Naive thymus-derived CD8-positive, alpha-beta T cell (primary cell): Measurements from ENCODE around the gene SLC9C1. TPM values are rescaled to one million over a fixed set of nuclear protein-coding genes. Genes with fewer than 3 reads are reported as not detected.
A peak's percentile ranks its signal among the peaks of the same experiment; 100 is the strongest.

Source experiments
- ATAC-seq, 2 donors: fragments of 150-1000 bp; cut with Tn5 transposase in 1 of 2; sonication (Bioruptor Pico), chemical (Tn5 transposase) in 1 of 2; 1 replicate in 1 of 2; 2 replicates in 1 of 2; pipeline ENCODE4 v1.10.0; 2021; ENCODE audit warnings: mild to moderate bottlenecking in 2 of 2, moderate library complexity in 2 of 2
- POLR2A ChIA-PET: fragments of 350-600 bp; sonication (Branson Sonifier 250); formaldehyde crosslinking; loops from one replicate; lab custom pipeline; 2021; ENCODE audit warnings: antibody characterized with exemption; lab: Charles Lee
- DNase-seq, 10 donors: peaks; one replicate each; pipeline versions ENCODE4 v3.0.0 to v3.0.0-alpha.2; 2020 to 2022
- H3K27ac Mint-ChIP-seq, 10 donors: one replicate each; pipeline ENCODE4 v1.8.0; 2020 to 2022; ENCODE audit warnings: mild to moderate bottlenecking in 10 of 10, mixed read lengths in 10 of 10, moderate library complexity in 4 of 10, inconsistent platforms in 1 of 10
- H3K27me3 Mint-ChIP-seq, 5 donors: one replicate each; pipeline ENCODE4 v1.8.0; 2021 to 2022; ENCODE audit warnings: mixed read lengths in 5 of 5
- H3K36me3 Mint-ChIP-seq, 3 donors: one replicate each; pipeline ENCODE4 v1.8.0; 2020 to 2022; ENCODE audit warnings: mixed read lengths in 3 of 3, mild to moderate bottlenecking in 2 of 3, inconsistent platforms in 1 of 3
- H3K4me1 Mint-ChIP-seq, 4 donors: one replicate each; pipeline ENCODE4 v1.8.0; 2021 to 2022; ENCODE audit warnings: mixed read lengths in 4 of 4
- H3K4me3 Mint-ChIP-seq, 10 donors: one replicate each; pipeline ENCODE4 v1.8.0; 2020 to 2022; ENCODE audit warnings: mild to moderate bottlenecking in 10 of 10, mixed read lengths in 10 of 10, moderate library complexity in 6 of 10, inconsistent platforms in 1 of 10
- H3K9me3 Mint-ChIP-seq, 9 donors: one replicate each; pipeline ENCODE4 v1.8.0; 2020 to 2022; ENCODE audit warnings: mixed read lengths in 9 of 9, mild to moderate bottlenecking in 3 of 9, inconsistent platforms in 1 of 9, moderate library complexity in 1 of 9
- polyA plus RNA-seq, 3 donors: library from polyadenylated mRNA; unstranded; fragments of 300-500 nt; fragmentation: Illumina TruSeq; gene quantifications; one replicate each; pipeline ENCODE4 v1.2.3, GENCODE V29; 2021
- total RNA-seq, 8 experiments: library from RNA in 2 of 8; stranded (reverse) in 2 of 8; gene quantifications; one replicate each; pipeline ENCODE4 v1.2.3 and lab custom pipeline; 2021 to 2026

Gene SLC9C1
- total and polyA plus RNA-seq, 5 experiments from 2014 or later = not detected

DNA sequence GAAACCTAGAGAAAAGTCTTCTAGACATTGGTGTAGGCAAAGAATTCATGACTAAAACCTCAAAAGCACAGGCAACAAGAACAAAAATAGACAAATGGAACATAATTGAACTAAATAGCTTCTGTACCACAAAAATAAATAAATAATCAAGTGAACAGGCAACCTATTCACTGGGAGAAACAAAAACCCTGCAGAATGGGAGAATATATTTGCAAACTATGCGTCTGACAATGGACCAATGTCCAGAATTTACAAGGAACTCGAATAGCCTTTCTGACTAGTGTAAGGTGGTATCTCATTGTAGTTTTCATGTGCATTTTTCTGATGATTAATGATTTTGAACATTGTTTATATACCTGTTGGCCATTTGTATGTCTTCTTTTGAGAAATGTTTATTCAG, 124.0 kb downstream of the SLC9C1 start:
- H3K36me3 Mint-ChIP-seq = peaks cover 0 to 5% (median 0%) of the 10 kb centered on the region in 3 donors
- ATAC-seq (no peak), DNase-seq (no peak)
- H3K4me1 Mint-ChIP-seq = peaks cover 0 to 4% (median 0%) of the 10 kb centered on the region in 4 donors
- POLR2A ChIA-PET = no interaction called here
- H3K27me3 Mint-ChIP-seq = peaks cover 0 to 2% (median 0%) of the 10 kb centered on the region in 5 donors
- no peak overlapping the region for H3K4me3 Mint-ChIP-seq
- peaks cover 0 to 12% (median 5%) of the 10 kb centered on the region in 9 donors for H3K9me3 Mint-ChIP-seq
- H3K27ac Mint-ChIP-seq = no peak overlapping the region

DNA sequence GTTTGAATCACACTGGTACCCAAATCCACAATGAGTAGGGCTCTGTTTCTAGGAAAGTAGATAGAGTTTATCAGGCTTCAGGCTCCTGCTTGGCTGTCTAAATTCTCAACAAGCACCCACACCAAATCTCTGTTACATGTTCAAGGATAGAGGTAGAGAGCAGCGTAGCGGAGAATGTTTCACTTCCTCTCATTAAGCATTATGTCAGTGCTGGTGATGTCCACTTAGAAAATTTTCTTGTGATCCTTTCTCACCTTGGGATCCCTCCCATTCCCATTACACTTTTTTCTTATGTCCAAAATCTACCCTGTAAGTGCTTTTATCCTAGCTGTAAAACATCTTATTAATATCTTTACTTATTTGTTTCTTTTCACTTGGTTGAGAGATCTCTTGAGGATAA, 126.3 kb downstream of the SLC9C1 start:
- H3K4me1 Mint-ChIP-seq = peaks cover 0 to 4% (median 0%) of the 10 kb centered on the region in 4 donors
- peaks cover 0 to 18% (median 9%) of the 10 kb centered on the region in 9 donors for H3K9me3 Mint-ChIP-seq
- H3K27me3 Mint-ChIP-seq = no peaks in the 10 kb centered on the region
- peak overlapping the region in 1 of 10 donors; percentile 39 for H3K27ac Mint-ChIP-seq
- no peak for DNase-seq
- H3K36me3 Mint-ChIP-seq = peaks cover 0 to 10% (median 0%) of the 10 kb centered on the region in 3 donors
- ATAC-seq = no peak
- POLR2A ChIA-PET = no interaction called here
- no peak overlapping the region for H3K4me3 Mint-ChIP-seq

- DNase-seq (no peak), ATAC-seq (no peak)
- Mint-ChIP-seq H3K4me1 (no peaks in the 10 kb centered on the region), H3K36me3 (peaks cover 0 to 33% (median 21%) of the 10 kb centered on the region in 3 donors), H3K9me3 (peaks cover 0 to 49% (median 23%) of the 10 kb centered on the region in 9 donors), H3K27me3 (peaks cover 0 to 2% (median 0%) of the 10 kb centered on the region in 5 donors), H3K27ac (peak overlapping the region in 1 of 10 donors; percentile 36), H3K4me3 (no peak overlapping the region)
- POLR2A ChIA-PET = no interaction called here
Observed at GRCh38 chr3:112149136-112149535, 144.9 kb downstream of the SLC9C1 start.

DNA sequence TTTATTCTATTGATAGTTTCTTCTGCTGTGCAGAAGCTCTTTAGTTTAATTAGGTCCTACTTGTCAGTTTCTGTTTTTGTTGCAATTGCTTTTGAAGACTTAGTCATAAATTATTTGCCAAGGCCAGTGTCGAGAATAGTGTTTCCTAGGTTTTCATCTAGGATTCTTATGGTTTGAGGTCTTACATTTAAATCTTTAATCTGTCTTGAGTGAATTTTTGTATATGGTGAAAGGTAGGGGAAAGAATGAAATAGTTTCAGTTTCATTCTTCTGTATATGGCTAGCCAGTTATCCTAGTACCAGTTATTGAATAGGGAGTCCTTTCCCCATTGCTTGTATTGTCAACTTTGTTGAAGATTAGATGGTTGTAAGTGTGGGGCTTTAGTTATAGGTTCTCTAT, 150.3 kb downstream of the SLC9C1 start:
- H3K27me3 Mint-ChIP-seq = no peaks in the 10 kb centered on the region
- ATAC-seq (no peak), DNase-seq (no peak)
- H3K36me3 Mint-ChIP-seq = peaks cover 0 to 33% (median 21%) of the 10 kb centered on the region in 3 donors
- peak overlapping the region in 7 of 10 donors; percentile 5 to 82 (median 52) for H3K27ac Mint-ChIP-seq
- H3K4me3 Mint-ChIP-seq = peak overlapping the region; percentile 15 to 77 (median 57)
- POLR2A ChIA-PET = no interaction called here
- peaks cover 0 to 46% (median 23%) of the 10 kb centered on the region in 9 donors for H3K9me3 Mint-ChIP-seq
- peaks cover 5 to 11% (median 7%) of the 10 kb centered on the region in 4 donors for H3K4me1 Mint-ChIP-seq

- POLR2A ChIA-PET = no interaction called here
- peak overlapping the region in 9 of 10 donors; percentile 15 to 77 (median 60) for H3K4me3 Mint-ChIP-seq
Observed at GRCh38 chr3:112143251-112143650, 150.8 kb downstream of the SLC9C1 start.

DNA sequence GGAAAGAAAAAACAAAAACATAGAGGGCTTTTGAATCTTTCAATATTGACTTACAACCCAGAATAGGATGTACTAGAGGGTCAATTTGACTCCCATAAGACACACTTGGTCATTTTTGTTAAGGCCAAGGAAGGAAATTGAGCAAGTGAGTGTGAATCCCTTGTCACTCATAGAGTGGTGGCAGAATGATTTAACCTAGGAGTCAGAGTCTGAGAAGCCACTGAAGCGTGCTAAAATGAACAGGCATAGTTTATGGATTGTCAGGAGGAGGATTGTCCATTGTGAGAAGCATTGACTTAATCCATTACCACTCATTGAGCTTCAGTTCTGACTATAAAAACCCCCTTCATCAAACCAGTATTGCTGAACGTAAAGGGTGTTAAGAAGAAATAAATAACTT, 152.7 kb downstream of the SLC9C1 start:
- no peak for ATAC-seq
- H3K27ac Mint-ChIP-seq = no peak overlapping the region
- POLR2A ChIA-PET = no interaction called here
- H3K4me3 Mint-ChIP-seq = no peak overlapping the region
- peaks cover 0 to 25% (median 8%) of the 10 kb centered on the region in 9 donors for H3K9me3 Mint-ChIP-seq
- DNase-seq = no peak
- no peaks in the 10 kb centered on the region for H3K27me3 Mint-ChIP-seq
- H3K4me1 Mint-ChIP-seq = peaks cover 9 to 29% (median 26%) of the 10 kb centered on the region in 4 donors
- peaks cover 0 to 13% (median 8%) of the 10 kb centered on the region in 3 donors for H3K36me3 Mint-ChIP-seq

More at GRCh38 chr3:112143251-112143650, 150.8 kb downstream of the SLC9C1 start:
- DNase-seq (no peak), ATAC-seq (no peak)
- Mint-ChIP-seq H3K9me3 (peaks cover 0 to 44% (median 23%) of the 10 kb centered on the region in 9 donors), H3K27me3 (no peaks in the 10 kb centered on the region), H3K4me1 (peaks cover 5 to 11% (median 8%) of the 10 kb centered on the region in 4 donors), H3K27ac (peak overlapping the region in 4 of 10 donors; percentile 5 to 82 (median 46)), H3K36me3 (peaks cover 0 to 33% (median 21%) of the 10 kb centered on the region in 3 donors)

DNA sequence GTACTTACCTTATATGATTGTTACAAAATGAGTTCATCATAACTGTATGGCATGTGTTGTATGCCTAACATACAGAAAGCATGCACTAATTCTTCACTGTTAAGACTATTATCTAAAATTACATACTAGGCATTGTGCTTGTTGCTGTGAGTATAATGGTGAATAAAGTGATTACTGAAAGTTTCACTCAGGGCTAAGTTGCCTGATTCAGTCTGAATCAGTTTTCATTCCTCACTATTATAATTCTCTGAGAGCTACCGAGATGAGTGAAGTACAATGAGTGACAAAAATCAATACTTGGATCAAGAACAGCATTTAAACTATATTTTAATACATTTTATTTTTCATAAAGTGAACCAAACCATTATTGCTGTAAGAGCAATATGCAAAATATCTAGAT, 153.4 kb downstream of the SLC9C1 start:
- POLR2A ChIA-PET = no interaction called here
- no peak for DNase-seq
- Mint-ChIP-seq H3K27ac (no peak overlapping the region), H3K36me3 (peaks cover 0 to 8% (median 7%) of the 10 kb centered on the region in 3 donors), H3K9me3 (peaks cover 0 to 18% (median 5%) of the 10 kb centered on the region in 9 donors), H3K27me3 (no peaks in the 10 kb centered on the region), H3K4me3 (no peak overlapping the region), H3K4me1 (peaks cover 9 to 36% (median 32%) of the 10 kb centered on the region in 4 donors)
- no peak for ATAC-seq

DNA sequence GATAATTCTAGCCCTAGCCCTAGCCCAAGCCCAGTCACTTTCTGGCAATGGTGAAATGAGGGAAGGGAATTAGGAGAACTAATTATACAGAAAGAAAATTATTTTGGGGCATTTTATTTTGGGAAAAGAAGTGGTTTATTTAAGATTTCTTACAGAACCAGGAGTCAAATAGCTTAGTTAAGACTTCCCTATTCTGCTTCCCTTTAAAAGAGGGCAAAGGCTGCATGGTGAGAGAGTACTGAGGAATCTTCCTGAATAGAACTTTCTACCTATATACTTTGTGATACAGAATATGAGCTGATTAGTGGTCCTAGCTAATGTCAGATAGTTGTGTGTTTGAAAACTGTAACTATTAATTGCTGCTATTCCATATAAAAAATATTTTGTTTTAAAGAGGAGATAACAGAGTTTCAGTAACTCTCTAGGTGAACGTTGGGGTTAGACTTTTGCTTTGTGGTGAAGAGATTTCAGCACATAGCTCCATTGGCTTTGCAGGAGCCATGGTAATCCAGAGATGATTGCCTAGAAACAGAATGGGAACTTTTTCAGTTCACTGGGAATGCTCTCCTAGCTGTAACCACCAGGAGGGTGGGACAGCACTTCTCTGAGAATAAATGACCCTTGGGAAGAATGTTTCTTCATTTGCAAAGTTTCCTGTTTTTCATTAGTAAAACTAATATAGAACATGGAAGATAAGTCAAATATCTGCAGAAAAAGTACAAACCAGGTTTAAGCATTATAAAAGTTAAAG, 155.6 kb downstream of the SLC9C1 start:
- no peak for ATAC-seq
- no peak overlapping the region for H3K4me3 Mint-ChIP-seq
- peaks cover 0 to under 1% (median 0%) of the 10 kb centered on the region in 9 donors for H3K9me3 Mint-ChIP-seq
- no peaks in the 10 kb centered on the region for H3K27me3 Mint-ChIP-seq
- H3K4me1 Mint-ChIP-seq = peaks cover 14 to 53% (median 50%) of the 10 kb centered on the region in 4 donors
- H3K27ac Mint-ChIP-seq = peak overlapping the region in 3 of 10 donors; percentile 6 to 17 (median 15)
- DNase-seq = no peak
- no peaks in the 10 kb centered on the region for H3K36me3 Mint-ChIP-seq
- POLR2A ChIA-PET = no interaction called here

DNA sequence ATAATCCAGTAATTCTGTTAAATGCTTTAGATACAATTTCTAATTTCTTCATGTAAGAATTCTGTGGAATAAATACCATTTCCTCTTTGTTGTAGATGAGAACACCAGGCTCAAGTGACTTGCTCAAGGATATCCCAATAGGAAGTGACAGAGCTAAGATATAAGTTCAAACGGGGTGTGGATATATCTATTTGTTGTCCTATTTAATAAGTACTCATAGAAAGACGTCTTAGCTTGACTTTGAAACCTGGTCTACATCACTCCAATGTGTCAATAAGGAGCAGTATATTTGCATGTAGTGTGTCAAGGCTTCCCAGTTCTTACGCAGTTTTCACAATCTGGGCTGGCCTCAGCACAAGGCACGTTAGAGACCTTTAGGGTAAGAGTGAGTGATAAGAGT, 156.2 kb downstream of the SLC9C1 start:
- Mint-ChIP-seq H3K4me1 (peaks cover 18 to 56% (median 53%) of the 10 kb centered on the region in 4 donors), H3K4me3 (no peak overlapping the region), H3K27me3 (no peaks in the 10 kb centered on the region), H3K36me3 (no peaks in the 10 kb centered on the region), H3K9me3 (no peaks in the 10 kb centered on the region), H3K27ac (peak overlapping the region in 3 of 10 donors; percentile 15 to 98 (median 17))
- ATAC-seq (no peak), DNase-seq (no peak)
- POLR2A ChIA-PET = no interaction called here

DNA sequence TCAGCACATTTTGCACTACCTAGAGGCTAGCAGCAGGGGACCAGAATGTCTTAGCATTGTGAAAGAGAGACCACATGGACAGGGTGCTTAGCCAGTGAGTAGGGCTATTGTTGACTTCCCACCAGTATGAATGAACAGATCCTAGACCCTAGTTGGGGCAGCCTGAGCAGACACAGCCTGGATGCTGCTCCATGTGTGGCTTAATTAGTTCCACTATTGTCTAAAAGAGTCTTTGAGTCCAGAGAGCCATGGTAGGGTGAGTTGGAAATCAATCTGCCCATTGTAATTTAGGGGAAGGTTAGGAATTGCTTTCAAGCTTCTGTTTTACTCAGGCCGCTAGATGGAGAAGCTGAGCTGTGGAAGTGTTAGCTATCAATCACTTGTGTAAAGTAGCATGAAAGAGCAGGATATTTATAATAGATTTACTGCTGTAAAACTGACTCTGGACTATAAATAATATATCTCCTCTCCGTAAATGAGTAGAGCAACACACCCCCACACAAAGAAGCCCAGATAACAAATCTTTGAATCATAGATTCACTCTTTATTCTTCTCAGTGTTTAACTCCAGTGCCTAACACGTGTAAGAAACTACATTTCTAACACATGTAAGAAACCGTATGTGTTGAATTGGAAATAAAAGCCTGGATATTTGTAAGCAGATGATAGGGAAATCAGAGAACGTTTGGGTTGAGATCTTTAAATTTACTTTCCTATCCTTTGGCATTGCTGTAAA, 156.9 kb downstream of the SLC9C1 start:
- Mint-ChIP-seq H3K36me3 (no peaks in the 10 kb centered on the region), H3K27me3 (no peaks in the 10 kb centered on the region), H3K4me3 (no peak overlapping the region), H3K4me1 (peaks cover 21 to 63% (median 59%) of the 10 kb centered on the region in 4 donors), H3K27ac (peak overlapping the region; percentile 11 to 98 (median 52)), H3K9me3 (no peaks in the 10 kb centered on the region)
- DNase-seq (peak in 8 of 10 donors; percentile 13 to 66 (median 38)), ATAC-seq (no peak)
- POLR2A ChIA-PET = interaction anchor here (0.6 kb wide), 1 partner anchor 22 kb away, joined by 3 read pairs; no protein-coding TSS in a partner anchor

DNA sequence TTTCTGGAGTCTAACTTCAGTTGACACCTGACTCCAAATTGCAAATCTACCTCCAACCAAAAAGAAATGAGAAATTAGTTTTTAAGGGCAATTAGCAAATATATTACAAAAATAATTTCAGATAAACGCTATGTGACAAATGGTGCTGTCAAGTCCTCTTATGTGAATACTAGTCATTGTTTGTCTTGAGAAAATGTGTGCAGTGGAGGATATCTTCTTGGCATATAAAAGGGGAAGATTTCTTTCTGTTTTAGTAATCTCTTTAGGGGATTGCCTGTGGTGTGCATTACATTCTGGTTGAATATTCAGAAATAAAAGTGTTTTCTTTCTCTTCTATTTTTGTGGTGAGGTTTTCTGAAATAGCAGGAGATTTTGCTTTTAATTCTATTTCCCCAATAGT, 158.0 kb downstream of the SLC9C1 start:
- Mint-ChIP-seq H3K36me3 (no peaks in the 10 kb centered on the region), H3K9me3 (no peaks in the 10 kb centered on the region), H3K4me3 (peak overlapping the region in 1 of 10 donors; percentile 28), H3K27ac (peak overlapping the region in 9 of 10 donors; percentile 25 to 99 (median 74)), H3K4me1 (peaks cover 23 to 69% (median 66%) of the 10 kb centered on the region in 4 donors), H3K27me3 (no peaks in the 10 kb centered on the region)
- ATAC-seq (no peak), DNase-seq (no peak)
- POLR2A ChIA-PET = no interaction called here

GRCh38 chr3:112134335-112135124, 159.5 kb downstream of the SLC9C1 start:
- Mint-ChIP-seq H3K27ac (peak overlapping the region; percentile 93 to 99 (median 98)), H3K27me3 (no peaks in the 10 kb centered on the region), H3K4me1 (peaks cover 35 to 83% (median 81%) of the 10 kb centered on the region in 4 donors), H3K4me3 (peak overlapping the region; percentile 12 to 100 (median 62)), H3K9me3 (no peaks in the 10 kb centered on the region), H3K36me3 (peaks cover 0 to 5% (median 0%) of the 10 kb centered on the region in 3 donors)
- ATAC-seq = peak; percentile 10 to 28
- POLR2A ChIA-PET = interaction anchor here (0.6 kb wide), 1 partner anchor 385 kb away, joined by 3 read pairs; no protein-coding TSS in a partner anchor
- peak in 3 of 10 donors; percentile 14 to 49 (median 42) for DNase-seq
